ENCODE data around the gene MIS12. TPM values are rescaled to one million over a fixed set of nuclear protein-coding genes. Genes with fewer than 3 reads are reported as not detected.
A peak's percentile ranks its signal among the peaks of the same experiment; 100 is the strongest.

MIS12 gene
- total and polyA plus RNA-seq, 2 of the 13 experiments (the other 11 are each of a cell fraction or from before 2014, with no cell fraction given), result 13.4 to 28.0 TPM

DNA sequence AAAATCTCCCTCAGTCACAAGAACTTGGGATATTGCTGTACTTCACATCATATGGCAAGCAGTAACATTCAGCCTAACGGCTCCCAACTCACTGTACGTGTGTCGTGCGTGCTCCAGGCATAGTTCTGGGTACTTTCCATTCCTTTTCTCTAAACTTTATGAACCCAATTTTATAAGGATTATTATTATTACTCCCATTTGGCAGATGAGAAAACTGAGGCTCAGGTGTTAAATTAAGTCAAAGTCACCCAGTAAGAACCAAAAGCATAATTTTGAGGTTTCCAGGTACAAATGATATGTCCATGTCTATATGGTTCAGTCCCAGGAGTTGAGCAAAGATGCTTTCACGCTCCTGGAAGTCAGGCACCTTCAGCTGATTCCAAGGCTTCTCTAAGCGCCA is 42.6 kb upstream of the MIS12 start:
- DNase-seq (ENCODE audit: low spot score) (no peak), FAIRE-seq (no peak), ATAC-seq (no peak)
- Histone ChIP-seq H3K27ac (ENCODE audit: extremely low read length, insufficient read depth, low read length) (no peak overlapping the region), H3K9ac (ENCODE audit: insufficient read depth, low read depth, low read length) (no peak overlapping the region), H2AFZ (ENCODE audit: low read length) (no peak overlapping the region), H3K4me2 (ENCODE audit: low read depth, low read length) (no peak overlapping the region), H4K20me1 (ENCODE audit: insufficient read depth, low read length) (no peaks in the 10 kb centered on the region), H3K4me3 (replicated peaks in 1 of 3; ENCODE audit: insufficient read depth in 1 of 3, low read depth in 2 of 3, low read length in 3 of 3) (no peak overlapping the region), H3K4me1 (ENCODE audit: insufficient read depth, low read length) (peaks cover 7% of the 10 kb centered on the region), H3K79me2 (ENCODE audit: insufficient read depth, low read length) (peaks cover 2% of the 10 kb centered on the region), H3K9me3 (ENCODE audit: low read length) (no peaks in the 10 kb centered on the region), H3K27me3 (ENCODE audit: control insufficient read depth in 1 of 2, insufficient read depth in 2 of 2, low read length in 2 of 2) (no peaks in the 10 kb centered on the region; a peak in 1 of 5 replicates), H3K36me3 (replicated peaks in 1 of 2; ENCODE audit: control insufficient read depth in 1 of 2, insufficient read depth in 2 of 2, low read length in 2 of 2) (peaks cover 30 to 54% of the 10 kb centered on the region in 2 experiments; a peak in 4 of 5 replicates)
- no TSS peak for BruUV-seq (replicated peaks)
- intact Hi-C loops (cut with micrococcal nuclease; ENCODE audit: unreplicated experiment) (no loop called here), in situ Hi-C loops (cut with HindIII; ENCODE audit: extremely low pct_ligation_motif_present, low pct_unique_long_range_greater_than_20kb) (no loop called here)
- CTCF ChIA-PET (ENCODE audit: low intra/inter-chr PET ratio, low total read pairs), result no interaction called here
- peak; percentile 88 for TF ChIP-seq ZNF629 (CRISPR knock-in tag; conservative IDR thresholded peaks at IDR 0.05)
- TF ChIP-seq, protein P1, sequence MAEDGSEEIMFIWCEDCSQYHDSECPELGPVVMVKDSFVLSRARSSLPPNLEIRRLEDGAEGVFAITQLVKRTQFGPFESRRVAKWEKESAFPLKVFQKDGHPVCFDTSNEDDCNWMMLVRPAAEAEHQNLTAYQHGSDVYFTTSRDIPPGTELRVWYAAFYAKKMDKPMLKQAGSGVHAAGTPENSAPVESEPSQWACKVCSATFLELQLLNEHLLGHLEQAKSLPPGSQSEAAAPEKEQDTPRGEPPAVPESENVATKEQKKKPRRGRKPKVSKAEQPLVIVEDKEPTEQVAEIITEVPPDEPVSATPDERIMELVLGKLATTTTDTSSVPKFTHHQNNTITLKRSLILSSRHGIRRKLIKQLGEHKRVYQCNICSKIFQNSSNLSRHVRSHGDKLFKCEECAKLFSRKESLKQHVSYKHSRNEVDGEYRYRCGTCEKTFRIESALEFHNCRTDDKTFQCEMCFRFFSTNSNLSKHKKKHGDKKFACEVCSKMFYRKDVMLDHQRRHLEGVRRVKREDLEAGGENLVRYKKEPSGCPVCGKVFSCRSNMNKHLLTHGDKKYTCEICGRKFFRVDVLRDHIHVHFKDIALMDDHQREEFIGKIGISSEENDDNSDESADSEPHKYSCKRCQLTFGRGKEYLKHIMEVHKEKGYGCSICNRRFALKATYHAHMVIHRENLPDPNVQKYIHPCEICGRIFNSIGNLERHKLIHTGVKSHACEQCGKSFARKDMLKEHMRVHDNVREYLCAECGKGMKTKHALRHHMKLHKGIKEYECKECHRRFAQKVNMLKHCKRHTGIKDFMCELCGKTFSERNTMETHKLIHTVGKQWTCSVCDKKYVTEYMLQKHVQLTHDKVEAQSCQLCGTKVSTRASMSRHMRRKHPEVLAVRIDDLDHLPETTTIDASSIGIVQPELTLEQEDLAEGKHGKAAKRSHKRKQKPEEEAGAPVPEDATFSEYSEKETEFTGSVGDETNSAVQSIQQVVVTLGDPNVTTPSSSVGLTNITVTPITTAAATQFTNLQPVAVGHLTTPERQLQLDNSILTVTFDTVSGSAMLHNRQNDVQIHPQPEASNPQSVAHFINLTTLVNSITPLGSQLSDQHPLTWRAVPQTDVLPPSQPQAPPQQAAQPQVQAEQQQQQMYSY (CRISPR knock-in tag; IDR thresholded peaks at IDR 0.05), result no peak
- TF ChIP-seq, protein P2, sequence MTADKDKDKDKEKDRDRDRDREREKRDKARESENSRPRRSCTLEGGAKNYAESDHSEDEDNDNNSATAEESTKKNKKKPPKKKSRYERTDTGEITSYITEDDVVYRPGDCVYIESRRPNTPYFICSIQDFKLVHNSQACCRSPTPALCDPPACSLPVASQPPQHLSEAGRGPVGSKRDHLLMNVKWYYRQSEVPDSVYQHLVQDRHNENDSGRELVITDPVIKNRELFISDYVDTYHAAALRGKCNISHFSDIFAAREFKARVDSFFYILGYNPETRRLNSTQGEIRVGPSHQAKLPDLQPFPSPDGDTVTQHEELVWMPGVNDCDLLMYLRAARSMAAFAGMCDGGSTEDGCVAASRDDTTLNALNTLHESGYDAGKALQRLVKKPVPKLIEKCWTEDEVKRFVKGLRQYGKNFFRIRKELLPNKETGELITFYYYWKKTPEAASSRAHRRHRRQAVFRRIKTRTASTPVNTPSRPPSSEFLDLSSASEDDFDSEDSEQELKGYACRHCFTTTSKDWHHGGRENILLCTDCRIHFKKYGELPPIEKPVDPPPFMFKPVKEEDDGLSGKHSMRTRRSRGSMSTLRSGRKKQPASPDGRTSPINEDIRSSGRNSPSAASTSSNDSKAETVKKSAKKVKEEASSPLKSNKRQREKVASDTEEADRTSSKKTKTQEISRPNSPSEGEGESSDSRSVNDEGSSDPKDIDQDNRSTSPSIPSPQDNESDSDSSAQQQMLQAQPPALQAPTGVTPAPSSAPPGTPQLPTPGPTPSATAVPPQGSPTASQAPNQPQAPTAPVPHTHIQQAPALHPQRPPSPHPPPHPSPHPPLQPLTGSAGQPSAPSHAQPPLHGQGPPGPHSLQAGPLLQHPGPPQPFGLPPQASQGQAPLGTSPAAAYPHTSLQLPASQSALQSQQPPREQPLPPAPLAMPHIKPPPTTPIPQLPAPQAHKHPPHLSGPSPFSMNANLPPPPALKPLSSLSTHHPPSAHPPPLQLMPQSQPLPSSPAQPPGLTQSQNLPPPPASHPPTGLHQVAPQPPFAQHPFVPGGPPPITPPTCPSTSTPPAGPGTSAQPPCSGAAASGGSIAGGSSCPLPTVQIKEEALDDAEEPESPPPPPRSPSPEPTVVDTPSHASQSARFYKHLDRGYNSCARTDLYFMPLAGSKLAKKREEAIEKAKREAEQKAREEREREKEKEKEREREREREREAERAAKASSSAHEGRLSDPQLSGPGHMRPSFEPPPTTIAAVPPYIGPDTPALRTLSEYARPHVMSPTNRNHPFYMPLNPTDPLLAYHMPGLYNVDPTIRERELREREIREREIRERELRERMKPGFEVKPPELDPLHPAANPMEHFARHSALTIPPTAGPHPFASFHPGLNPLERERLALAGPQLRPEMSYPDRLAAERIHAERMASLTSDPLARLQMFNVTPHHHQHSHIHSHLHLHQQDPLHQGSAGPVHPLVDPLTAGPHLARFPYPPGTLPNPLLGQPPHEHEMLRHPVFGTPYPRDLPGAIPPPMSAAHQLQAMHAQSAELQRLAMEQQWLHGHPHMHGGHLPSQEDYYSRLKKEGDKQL (CRISPR knock-in tag; IDR thresholded peaks at IDR 0.05; ENCODE audit: low read depth), result no peak
- POLR2A ChIA-PET, result interaction anchor here (1.3 kb wide), 1 partner anchor 24 kb away, joined by 4 read pairs; the partner anchor contains the start of genes NUP88 and RPAIN
- WGBS (ENCODE audit: low lambda C conversion rate), result over 99% methylated on average over 6 of the region's 6 CpGs

Measured in HepG2 (cell line).